Osteocyte (in vitro differentiated cells): Measurements from ENCODE around the gene POC1A. TPM values are rescaled to one million over a fixed set of nuclear protein-coding genes. Genes with fewer than 3 reads are reported as not detected.

Source experiments
- DNase-seq: peaks from one replicate; pipeline ENCODE4 v3.0.0; 2021; ENCODE audit warnings: mixed read lengths; ENCODE audit not compliant: unreplicated experiment; ENCODE audit errors: extremely low spot score
- H3K27ac Mint-ChIP-seq: one replicate; pipeline ENCODE4 v1.8.0; 2021; ENCODE audit warnings: mild to moderate bottlenecking, mixed read lengths; ENCODE audit not compliant: unreplicated experiment
- H3K27me3 Mint-ChIP-seq: one replicate; pipeline ENCODE4 v1.8.0; 2021; ENCODE audit warnings: mixed read lengths; ENCODE audit not compliant: unreplicated experiment
- H3K36me3 Mint-ChIP-seq: one replicate; pipeline ENCODE4 v1.8.0; 2021; ENCODE audit warnings: mixed read lengths; ENCODE audit not compliant: unreplicated experiment
- H3K4me1 Mint-ChIP-seq: one replicate; pipeline ENCODE4 v1.8.0; 2021; ENCODE audit warnings: mixed read lengths; ENCODE audit not compliant: unreplicated experiment
- H3K4me3 Mint-ChIP-seq: one replicate; pipeline ENCODE4 v1.8.0; 2021; ENCODE audit warnings: mild to moderate bottlenecking, moderate library complexity, mixed read lengths; ENCODE audit not compliant: unreplicated experiment
- H3K9me3 Mint-ChIP-seq: one replicate; pipeline ENCODE4 v1.8.0; 2021; ENCODE audit warnings: mixed read lengths; ENCODE audit not compliant: unreplicated experiment
- CTCF ChIP-seq: fragments of 200-600 bp; sonication (generic); IDR thresholded peaks from 2 replicates; pipeline ENCODE4 v1.5.0; 2021; ENCODE audit warnings: antibody characterized with exemption, mild to moderate bottlenecking, moderate library complexity
- total RNA-seq: library from RNA; stranded (reverse); gene quantifications from 2 replicates; pipeline ENCODE4 v1.2.1, GENCODE V29; 2021

POC1A gene
- total RNA-seq, 1 donor from 2014 or later: 5.1 TPM

GRCh38 chr3:52092271-52092660, 62.0 kb downstream of the POC1A start:
- peaks cover 60% of the 10 kb centered on the region for H3K4me1 Mint-ChIP-seq
- no peak overlapping the region for H3K27ac Mint-ChIP-seq
- DNase-seq: no peak
- H3K27me3 Mint-ChIP-seq: no peaks in the 10 kb centered on the region
- no peaks in the 10 kb centered on the region for H3K36me3 Mint-ChIP-seq
- no peak overlapping the region for H3K4me3 Mint-ChIP-seq
- TF ChIP-seq CTCF: no peak
- H3K9me3 Mint-ChIP-seq: no peaks in the 10 kb centered on the region

DNA sequence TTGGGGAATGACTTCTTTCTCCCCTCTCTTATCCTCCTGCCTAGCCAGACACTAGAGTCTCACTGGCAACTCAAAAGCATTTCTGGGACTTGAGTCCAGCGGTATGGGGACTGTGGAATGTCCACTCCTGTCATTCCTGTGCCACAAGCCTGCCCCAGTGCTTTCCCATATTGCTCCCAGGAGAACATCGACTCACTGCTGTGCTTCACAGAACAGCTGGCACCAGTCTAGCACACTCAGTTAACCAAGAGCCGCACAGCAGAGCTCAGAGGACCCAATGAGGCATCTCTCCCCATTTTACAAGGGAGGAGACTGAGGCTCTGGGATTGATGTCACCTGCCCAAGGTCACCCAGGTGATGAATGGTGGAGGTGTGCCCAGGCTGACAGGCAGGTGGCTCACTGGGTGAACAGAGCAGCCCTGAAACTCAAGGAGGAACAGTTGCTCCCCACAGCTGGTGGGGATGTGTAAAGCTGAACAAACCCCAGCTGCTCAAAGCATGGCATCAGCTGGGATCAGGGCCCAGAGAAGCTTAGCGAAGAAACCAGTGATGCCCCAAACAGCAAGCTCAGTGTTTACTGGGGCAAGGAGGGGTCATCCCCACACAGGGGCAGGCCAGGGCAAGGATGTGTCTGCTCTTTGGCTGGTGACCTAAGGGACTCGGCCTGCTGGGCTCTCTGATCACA, 62.5 kb downstream of the POC1A start:
- no peak overlapping the region for H3K4me3 Mint-ChIP-seq
- no peaks in the 10 kb centered on the region for H3K27me3 Mint-ChIP-seq
- peak overlapping the region; percentile 91 for H3K27ac Mint-ChIP-seq
- TF ChIP-seq CTCF: no peak
- no peak for DNase-seq
- peaks cover 63% of the 10 kb centered on the region for H3K4me1 Mint-ChIP-seq
- H3K9me3 Mint-ChIP-seq: no peaks in the 10 kb centered on the region
- no peaks in the 10 kb centered on the region for H3K36me3 Mint-ChIP-seq

DNA sequence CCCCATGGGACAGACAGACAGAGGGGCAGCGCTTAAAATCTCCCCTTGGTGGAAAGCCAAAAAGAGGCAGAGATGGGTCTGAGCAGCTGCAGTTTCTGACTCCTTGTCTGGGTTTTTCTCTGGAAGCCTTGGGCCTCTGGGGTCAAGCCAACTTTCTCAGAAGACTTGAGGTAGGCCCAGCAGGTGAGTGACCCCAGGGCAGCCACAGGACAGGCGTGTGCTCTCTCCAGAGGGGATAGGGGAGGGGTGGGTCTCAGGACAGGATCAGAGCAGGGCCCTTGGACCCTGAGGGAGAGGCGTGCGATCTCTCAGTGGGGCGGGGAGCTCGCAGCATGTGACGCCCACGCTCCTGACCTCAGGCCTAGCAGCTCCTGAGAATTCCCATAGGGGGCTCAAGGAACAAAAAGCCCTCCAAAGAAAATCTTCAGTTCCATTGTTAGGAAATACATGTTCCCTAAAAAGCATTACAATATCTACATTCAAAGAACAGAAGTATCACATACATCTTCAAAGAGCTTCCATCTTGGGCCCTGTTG, 63.2 kb downstream of the POC1A start:
- no peak for DNase-seq
- Mint-ChIP-seq H3K4me3 (peak overlapping the region; percentile 6), H3K36me3 (no peaks in the 10 kb centered on the region), H3K4me1 (peaks cover 63% of the 10 kb centered on the region), H3K27me3 (no peaks in the 10 kb centered on the region), H3K9me3 (no peaks in the 10 kb centered on the region), H3K27ac (peak overlapping the region; percentile 91)
- no peak for TF ChIP-seq CTCF

DNA sequence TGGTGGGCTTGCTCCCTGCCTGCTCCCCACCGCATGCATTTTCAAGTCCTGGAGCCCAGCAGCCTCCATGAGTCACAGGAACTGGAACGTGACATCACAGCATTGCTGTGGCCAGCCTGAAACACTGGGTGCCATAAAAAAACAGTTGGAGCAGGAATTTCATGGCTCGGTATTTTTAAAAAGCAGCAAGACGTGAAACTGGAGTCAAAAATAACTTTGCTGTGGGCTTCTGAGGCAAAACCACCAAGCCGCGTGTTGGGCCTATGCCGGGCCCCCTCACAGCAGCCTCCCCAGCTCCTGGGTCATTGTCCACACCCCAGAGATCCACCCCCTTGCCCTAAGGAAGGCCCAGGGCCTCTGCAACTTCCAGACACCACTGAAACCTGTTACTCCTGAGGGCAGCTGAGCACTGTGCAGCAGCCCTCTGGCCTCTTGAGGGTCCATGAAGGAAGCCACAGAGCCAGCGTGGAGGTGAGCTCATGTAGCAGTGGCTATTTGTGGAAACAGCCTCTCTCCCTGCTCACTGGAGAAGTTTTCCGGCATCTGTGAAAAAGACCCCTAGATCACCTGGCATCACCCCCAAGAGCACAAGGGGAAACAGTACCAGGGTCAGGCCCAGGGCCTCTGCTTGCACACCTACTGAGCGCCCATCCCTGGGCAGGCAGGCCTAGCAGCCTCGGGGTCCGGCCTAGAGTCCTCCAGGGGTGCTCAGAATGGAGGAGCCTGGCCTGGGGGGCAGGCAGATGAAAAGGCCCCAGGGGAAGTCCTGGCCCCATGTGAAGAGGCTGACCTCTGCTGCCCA, 63.9 kb downstream of the POC1A start:
- no peak for TF ChIP-seq CTCF
- H3K4me3 Mint-ChIP-seq: peak overlapping the region; percentile 35
- H3K9me3 Mint-ChIP-seq: no peaks in the 10 kb centered on the region
- H3K36me3 Mint-ChIP-seq: no peaks in the 10 kb centered on the region
- no peak for DNase-seq
- H3K4me1 Mint-ChIP-seq: peaks cover 63% of the 10 kb centered on the region
- peak overlapping the region; percentile 91 for H3K27ac Mint-ChIP-seq
- H3K27me3 Mint-ChIP-seq: no peaks in the 10 kb centered on the region

DNA sequence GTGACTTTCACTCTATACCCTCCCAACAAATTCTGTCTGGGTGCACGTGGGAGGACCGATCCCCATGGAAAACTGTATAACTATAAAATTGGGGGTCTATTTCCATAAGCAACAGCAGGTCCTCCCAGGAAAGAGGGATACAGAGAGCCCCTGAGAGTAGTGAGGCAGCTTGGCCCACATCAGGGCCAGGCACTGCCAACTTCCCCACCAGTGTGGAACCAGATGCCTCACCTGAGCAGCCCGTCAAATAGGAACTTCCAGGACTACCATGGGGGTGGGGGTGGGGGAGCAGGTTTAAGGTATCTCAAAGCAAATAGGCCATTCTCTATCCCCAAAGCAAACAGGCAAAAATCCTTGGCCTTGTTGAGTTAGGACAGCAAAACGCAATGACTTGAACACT, 64.5 kb downstream of the POC1A start:
- no peak overlapping the region for H3K4me3 Mint-ChIP-seq

More for the DNA sequence above, 64.5 kb downstream of the POC1A start:
- no peak for DNase-seq
- Mint-ChIP-seq H3K27me3 (no peaks in the 10 kb centered on the region), H3K9me3 (no peaks in the 10 kb centered on the region), H3K27ac (peak overlapping the region; percentile 91), H3K36me3 (no peaks in the 10 kb centered on the region), H3K4me1 (peaks cover 63% of the 10 kb centered on the region)
- no peak for TF ChIP-seq CTCF
